WTC11 (cell line): ENCODE data around the gene NEMP1. TPM values are rescaled to one million over a fixed set of nuclear protein-coding genes. Genes with fewer than 3 reads are reported as not detected.
A peak's percentile ranks its signal among the peaks of the same experiment; 100 is the strongest.

Experiments
- ATAC-seq: fragments of 200-7000 bp; cut with Tn5 transposase; 2 replicates; pipeline ENCODE4 v1.10.0; 2021; ENCODE audit warnings: mild to moderate bottlenecking, moderate library complexity
- CTCF ChIA-PET: fragments of 300-600 bp; sonication (Branson Sonifier 250); formaldehyde crosslinking; loops from one replicate; lab custom pipeline; 2021; ENCODE audit warnings: antibody characterized with exemption; lab: Charles Lee
- POLR2A ChIA-PET: fragments of 350-600 bp; sonication (Branson Sonifier 250); formaldehyde crosslinking; loops from one replicate; lab custom pipeline; 2021; ENCODE audit warnings: antibody characterized with exemption; lab: Charles Lee
- DNase-seq: peaks from one replicate; pipeline ENCODE4 v3.0.0; 2021; ENCODE audit warnings: low spot score
- H3K27ac Mint-ChIP-seq: 2 replicates; pipeline ENCODE4 v1.8.0; 2021; ENCODE audit warnings: mixed read lengths
- H3K27me3 Mint-ChIP-seq: 2 replicates; pipeline ENCODE4 v1.8.0; 2021; ENCODE audit warnings: low read depth, mild to moderate bottlenecking, moderate library complexity, mixed read lengths
- H3K36me3 Mint-ChIP-seq: 2 replicates; pipeline ENCODE4 v1.8.0; 2021; ENCODE audit warnings: mixed read lengths
- H3K4me1 Mint-ChIP-seq: 2 replicates; pipeline ENCODE4 v1.8.0; 2022; ENCODE audit warnings: mixed read lengths
- H3K4me3 Mint-ChIP-seq: 2 replicates; pipeline ENCODE4 v1.8.0; 2021; ENCODE audit warnings: mild to moderate bottlenecking, moderate library complexity, mixed read lengths
- H3K9me3 Mint-ChIP-seq: 2 replicates; pipeline ENCODE4 v1.8.0; 2021; ENCODE audit warnings: mixed read lengths
- ATF1 ChIP-seq: sonication (generic); formaldehyde crosslinking; IDR thresholded peaks from 2 replicates; pipeline ENCODE4 v1.8.1; 2023; ENCODE audit warnings: mild to moderate bottlenecking, moderate library complexity, missing genetic modification reagents
- CBFB ChIP-seq: sonication (generic); formaldehyde crosslinking; IDR thresholded peaks from 2 replicates; pipeline ENCODE4 v1.8.1; 2022; ENCODE audit warnings: mild to moderate bottlenecking, low read depth, missing genetic modification reagents
- CREB1 ChIP-seq: sonication (generic); formaldehyde crosslinking; IDR thresholded peaks from 2 replicates; pipeline ENCODE4 v1.8.0; 2023; ENCODE audit warnings: mild to moderate bottlenecking, missing genetic modification reagents
- CREM ChIP-seq: sonication (generic); formaldehyde crosslinking; IDR thresholded peaks from 2 replicates; pipeline ENCODE4 v1.8.1; 2022; ENCODE audit warnings: mild to moderate bottlenecking, missing genetic modification reagents, moderate library complexity
- IRF2 ChIP-seq: sonication (generic); formaldehyde crosslinking; IDR thresholded peaks from 2 replicates; pipeline ENCODE4 v1.8.0; 2022; ENCODE audit warnings: low read depth, missing genetic modification reagents, borderline replicate concordance
- JUN ChIP-seq: sonication (generic); formaldehyde crosslinking; IDR thresholded peaks from 2 replicates; pipeline ENCODE4 v1.8.0; 2023; ENCODE audit warnings: mild to moderate bottlenecking, missing genetic modification reagents
- NFE2L1 ChIP-seq: sonication (generic); formaldehyde crosslinking; IDR thresholded peaks from 2 replicates; pipeline ENCODE4 v1.8.1; 2023; ENCODE audit warnings: missing genetic modification reagents
- NFYB ChIP-seq: sonication (generic); formaldehyde crosslinking; conservative IDR thresholded peaks from 2 replicates; pipeline ENCODE4 v1.8.0; 2022; ENCODE audit warnings: low read depth, missing genetic modification reagents
- SMAD4 ChIP-seq: sonication (generic); formaldehyde crosslinking; IDR thresholded peaks from 2 replicates; pipeline ENCODE4 v1.8.0; 2022; ENCODE audit warnings: mild to moderate bottlenecking, missing genetic modification reagents
- total RNA-seq: library from RNA; stranded (reverse); gene quantifications from 3 replicates; pipeline ENCODE4 v1.2.3, GENCODE V29; 2021
- TF ChIP-seq, protein P1 (sequence below): sonication (generic); formaldehyde crosslinking; IDR thresholded peaks from 2 replicates; pipeline ENCODE4 v1.8.1; 2022; ENCODE audit warnings: low read depth, missing genetic modification reagents, borderline replicate concordance
- TF ChIP-seq, protein P2 (sequence below): fragments of 200-600 bp; IDR thresholded peaks from 2 replicates; pipeline ENCODE4 v1.8.0; 2022; ENCODE audit warnings: antibody characterized with exemption
- TF ChIP-seq, protein P3 (sequence below): sonication (generic); formaldehyde crosslinking; IDR thresholded peaks from 2 replicates; pipeline ENCODE4 v1.8.1; 2023; ENCODE audit warnings: mild to moderate bottlenecking, moderate library complexity, missing genetic modification reagents
- TF ChIP-seq, protein P4 (sequence below): sonication (generic); formaldehyde crosslinking; IDR thresholded peaks from 2 replicates; pipeline ENCODE4 v1.8.1; 2022; ENCODE audit warnings: mild to moderate bottlenecking, moderate library complexity, missing genetic modification reagents
- TF ChIP-seq, protein P5 (sequence below): sonication (generic); formaldehyde crosslinking; IDR thresholded peaks from 2 replicates; pipeline ENCODE4 v1.8.0; 2022; ENCODE audit warnings: missing genetic modification reagents
- TF ChIP-seq, protein P6 (sequence below): sonication (generic); formaldehyde crosslinking; IDR thresholded peaks from 2 replicates; pipeline ENCODE4 v1.8.1; 2023; ENCODE audit warnings: mild to moderate bottlenecking, missing genetic modification reagents, moderate library complexity
- TF ChIP-seq, protein P7 (sequence below): sonication (generic); formaldehyde crosslinking; IDR thresholded peaks from 2 replicates; pipeline ENCODE4 v1.8.1; 2022; ENCODE audit warnings: mild to moderate bottlenecking, missing genetic modification reagents, moderate library complexity, borderline replicate concordance

The NEMP1 gene
- total RNA-seq, 1 experiment from 2014 or later, result 41.9 TPM

DNA sequence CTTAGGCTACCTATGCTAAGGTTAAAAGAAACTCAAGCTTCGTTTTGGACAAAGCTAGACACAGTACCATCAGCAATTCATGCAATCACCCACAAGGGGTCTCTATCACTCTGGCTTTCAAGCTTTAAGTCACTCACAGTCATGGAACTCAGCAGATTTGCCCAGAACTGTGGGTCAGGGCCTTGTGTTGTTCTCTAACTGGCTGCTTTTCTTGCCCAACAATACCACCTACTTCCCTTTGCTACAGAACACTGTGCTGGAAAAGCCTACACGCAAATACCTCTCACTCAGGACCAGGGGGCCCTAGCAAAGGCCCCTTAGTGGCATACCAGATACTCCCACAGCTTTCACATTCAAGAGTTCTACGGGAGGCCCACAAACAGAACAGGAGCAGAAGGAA, 9.1 kb downstream of the NEMP1 start:
- POLR2A ChIA-PET, result interaction anchor here (0.6 to 2.6 kb wide), 6 partner anchors 9 to 64 kb away, joined by 3 to 32 read pairs (median 4); partner anchors contain the start of genes NEMP1 and STAT6
- no peaks in the 10 kb centered on the region for H3K27me3 Mint-ChIP-seq
- H3K4me1 Mint-ChIP-seq, result no peaks in the 10 kb centered on the region
- no peak overlapping the region for H3K4me3 Mint-ChIP-seq
- peak overlapping the region; percentile 34 for H3K27ac Mint-ChIP-seq
- no peaks in the 10 kb centered on the region for H3K9me3 Mint-ChIP-seq
- ATAC-seq, result peak; percentile 99
- TF ChIP-seq, protein P1, sequence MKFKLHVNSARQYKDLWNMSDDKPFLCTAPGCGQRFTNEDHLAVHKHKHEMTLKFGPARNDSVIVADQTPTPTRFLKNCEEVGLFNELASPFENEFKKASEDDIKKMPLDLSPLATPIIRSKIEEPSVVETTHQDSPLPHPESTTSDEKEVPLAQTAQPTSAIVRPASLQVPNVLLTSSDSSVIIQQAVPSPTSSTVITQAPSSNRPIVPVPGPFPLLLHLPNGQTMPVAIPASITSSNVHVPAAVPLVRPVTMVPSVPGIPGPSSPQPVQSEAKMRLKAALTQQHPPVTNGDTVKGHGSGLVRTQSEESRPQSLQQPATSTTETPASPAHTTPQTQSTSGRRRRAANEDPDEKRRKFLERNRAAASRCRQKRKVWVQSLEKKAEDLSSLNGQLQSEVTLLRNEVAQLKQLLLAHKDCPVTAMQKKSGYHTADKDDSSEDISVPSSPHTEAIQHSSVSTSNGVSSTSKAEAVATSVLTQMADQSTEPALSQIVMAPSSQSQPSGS, result no peak
- TF ChIP-seq, protein P2, sequence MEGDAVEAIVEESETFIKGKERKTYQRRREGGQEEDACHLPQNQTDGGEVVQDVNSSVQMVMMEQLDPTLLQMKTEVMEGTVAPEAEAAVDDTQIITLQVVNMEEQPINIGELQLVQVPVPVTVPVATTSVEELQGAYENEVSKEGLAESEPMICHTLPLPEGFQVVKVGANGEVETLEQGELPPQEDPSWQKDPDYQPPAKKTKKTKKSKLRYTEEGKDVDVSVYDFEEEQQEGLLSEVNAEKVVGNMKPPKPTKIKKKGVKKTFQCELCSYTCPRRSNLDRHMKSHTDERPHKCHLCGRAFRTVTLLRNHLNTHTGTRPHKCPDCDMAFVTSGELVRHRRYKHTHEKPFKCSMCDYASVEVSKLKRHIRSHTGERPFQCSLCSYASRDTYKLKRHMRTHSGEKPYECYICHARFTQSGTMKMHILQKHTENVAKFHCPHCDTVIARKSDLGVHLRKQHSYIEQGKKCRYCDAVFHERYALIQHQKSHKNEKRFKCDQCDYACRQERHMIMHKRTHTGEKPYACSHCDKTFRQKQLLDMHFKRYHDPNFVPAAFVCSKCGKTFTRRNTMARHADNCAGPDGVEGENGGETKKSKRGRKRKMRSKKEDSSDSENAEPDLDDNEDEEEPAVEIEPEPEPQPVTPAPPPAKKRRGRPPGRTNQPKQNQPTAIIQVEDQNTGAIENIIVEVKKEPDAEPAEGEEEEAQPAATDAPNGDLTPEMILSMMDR, result peak; percentile 64
- TF ChIP-seq, protein P3, sequence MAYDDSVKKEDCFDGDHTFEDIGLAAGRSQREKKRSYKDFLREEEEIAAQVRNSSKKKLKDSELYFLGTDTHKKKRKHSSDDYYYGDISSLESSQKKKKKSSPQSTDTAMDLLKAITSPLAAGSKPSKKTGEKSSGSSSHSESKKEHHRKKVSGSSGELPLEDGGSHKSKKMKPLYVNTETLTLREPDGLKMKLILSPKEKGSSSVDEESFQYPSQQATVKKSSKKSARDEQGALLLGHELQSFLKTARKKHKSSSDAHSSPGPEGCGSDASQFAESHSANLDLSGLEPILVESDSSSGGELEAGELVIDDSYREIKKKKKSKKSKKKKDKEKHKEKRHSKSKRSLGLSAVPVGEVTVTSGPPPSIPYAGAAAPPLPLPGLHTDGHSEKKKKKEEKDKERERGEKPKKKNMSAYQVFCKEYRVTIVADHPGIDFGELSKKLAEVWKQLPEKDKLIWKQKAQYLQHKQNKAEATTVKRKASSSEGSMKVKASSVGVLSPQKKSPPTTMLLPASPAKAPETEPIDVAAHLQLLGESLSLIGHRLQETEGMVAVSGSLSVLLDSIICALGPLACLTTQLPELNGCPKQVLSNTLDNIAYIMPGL (CRISPR knock-in tag), result no peak
- TF ChIP-seq, all 79 proteins: peak for 1
- CTCF ChIA-PET, result interaction anchor here (0.6 to 7.7 kb wide), 42 partner anchors 9 to 433 kb away, joined by 3 to 270 read pairs (median 4); partner anchors contain the start of genes HSD17B6, LRP1, MYO1A and NAB2
- DNase-seq, result peak; percentile 50
- peaks cover 64% of the 10 kb centered on the region for H3K36me3 Mint-ChIP-seq

DNA sequence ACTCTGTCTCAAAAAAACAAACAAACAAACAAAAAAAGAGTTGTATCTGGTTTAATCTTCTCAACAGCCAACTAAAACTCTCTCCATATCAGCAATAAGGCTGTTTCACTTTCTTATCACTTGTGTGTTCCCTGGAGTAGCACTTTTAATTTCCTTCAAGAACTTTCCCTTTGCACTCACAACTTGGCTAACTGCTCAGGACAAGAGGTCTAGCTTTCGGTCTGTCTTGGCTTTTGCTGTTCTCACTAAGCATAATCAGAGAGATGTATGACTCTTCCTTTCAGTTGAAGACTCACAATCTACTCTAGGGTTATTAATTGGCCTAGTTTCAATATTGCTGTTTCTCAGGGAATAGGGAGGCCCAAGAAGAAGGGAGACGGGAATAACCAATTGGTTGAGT, 12.3 kb downstream of the NEMP1 start:
- DNase-seq, result no peak

More for the DNA sequence above, 12.3 kb downstream of the NEMP1 start:
- ATAC-seq, result no peak
- Mint-ChIP-seq H3K4me1 (no peaks in the 10 kb centered on the region), H3K27ac (peak overlapping the region; percentile 22; the same call in 1 of the 2 replicates), H3K4me3 (no peak overlapping the region), H3K27me3 (no peaks in the 10 kb centered on the region), H3K36me3 (peaks cover 73% of the 10 kb centered on the region), H3K9me3 (no peaks in the 10 kb centered on the region)
- TF ChIP-seq, protein P4, sequence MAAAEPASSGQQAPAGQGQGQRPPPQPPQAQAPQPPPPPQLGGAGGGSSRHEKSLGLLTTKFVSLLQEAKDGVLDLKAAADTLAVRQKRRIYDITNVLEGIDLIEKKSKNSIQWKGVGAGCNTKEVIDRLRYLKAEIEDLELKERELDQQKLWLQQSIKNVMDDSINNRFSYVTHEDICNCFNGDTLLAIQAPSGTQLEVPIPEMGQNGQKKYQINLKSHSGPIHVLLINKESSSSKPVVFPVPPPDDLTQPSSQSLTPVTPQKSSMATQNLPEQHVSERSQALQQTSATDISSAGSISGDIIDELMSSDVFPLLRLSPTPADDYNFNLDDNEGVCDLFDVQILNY, result no peak
- no peak for TF ChIP-seq NFYB (CRISPR knock-in tag)
- no peak for TF ChIP-seq NFE2L1 (CRISPR knock-in tag)
- TF ChIP-seq CREM (CRISPR knock-in tag), result no peak
- TF ChIP-seq, protein P5, sequence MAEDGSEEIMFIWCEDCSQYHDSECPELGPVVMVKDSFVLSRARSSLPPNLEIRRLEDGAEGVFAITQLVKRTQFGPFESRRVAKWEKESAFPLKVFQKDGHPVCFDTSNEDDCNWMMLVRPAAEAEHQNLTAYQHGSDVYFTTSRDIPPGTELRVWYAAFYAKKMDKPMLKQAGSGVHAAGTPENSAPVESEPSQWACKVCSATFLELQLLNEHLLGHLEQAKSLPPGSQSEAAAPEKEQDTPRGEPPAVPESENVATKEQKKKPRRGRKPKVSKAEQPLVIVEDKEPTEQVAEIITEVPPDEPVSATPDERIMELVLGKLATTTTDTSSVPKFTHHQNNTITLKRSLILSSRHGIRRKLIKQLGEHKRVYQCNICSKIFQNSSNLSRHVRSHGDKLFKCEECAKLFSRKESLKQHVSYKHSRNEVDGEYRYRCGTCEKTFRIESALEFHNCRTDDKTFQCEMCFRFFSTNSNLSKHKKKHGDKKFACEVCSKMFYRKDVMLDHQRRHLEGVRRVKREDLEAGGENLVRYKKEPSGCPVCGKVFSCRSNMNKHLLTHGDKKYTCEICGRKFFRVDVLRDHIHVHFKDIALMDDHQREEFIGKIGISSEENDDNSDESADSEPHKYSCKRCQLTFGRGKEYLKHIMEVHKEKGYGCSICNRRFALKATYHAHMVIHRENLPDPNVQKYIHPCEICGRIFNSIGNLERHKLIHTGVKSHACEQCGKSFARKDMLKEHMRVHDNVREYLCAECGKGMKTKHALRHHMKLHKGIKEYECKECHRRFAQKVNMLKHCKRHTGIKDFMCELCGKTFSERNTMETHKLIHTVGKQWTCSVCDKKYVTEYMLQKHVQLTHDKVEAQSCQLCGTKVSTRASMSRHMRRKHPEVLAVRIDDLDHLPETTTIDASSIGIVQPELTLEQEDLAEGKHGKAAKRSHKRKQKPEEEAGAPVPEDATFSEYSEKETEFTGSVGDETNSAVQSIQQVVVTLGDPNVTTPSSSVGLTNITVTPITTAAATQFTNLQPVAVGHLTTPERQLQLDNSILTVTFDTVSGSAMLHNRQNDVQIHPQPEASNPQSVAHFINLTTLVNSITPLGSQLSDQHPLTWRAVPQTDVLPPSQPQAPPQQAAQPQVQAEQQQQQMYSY (CRISPR knock-in tag), result no peak
- TF ChIP-seq CREB1 (CRISPR knock-in tag), result no peak
- TF ChIP-seq SMAD4, result no peak
- TF ChIP-seq, protein P6, sequence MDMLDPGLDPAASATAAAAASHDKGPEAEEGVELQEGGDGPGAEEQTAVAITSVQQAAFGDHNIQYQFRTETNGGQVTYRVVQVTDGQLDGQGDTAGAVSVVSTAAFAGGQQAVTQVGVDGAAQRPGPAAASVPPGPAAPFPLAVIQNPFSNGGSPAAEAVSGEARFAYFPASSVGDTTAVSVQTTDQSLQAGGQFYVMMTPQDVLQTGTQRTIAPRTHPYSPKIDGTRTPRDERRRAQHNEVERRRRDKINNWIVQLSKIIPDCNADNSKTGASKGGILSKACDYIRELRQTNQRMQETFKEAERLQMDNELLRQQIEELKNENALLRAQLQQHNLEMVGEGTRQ (CRISPR knock-in tag), result no peak
- no peak for TF ChIP-seq JUN (CRISPR knock-in tag)
- no peak for TF ChIP-seq IRF2
- no peak for TF ChIP-seq CBFB (CRISPR knock-in tag)
- TF ChIP-seq, protein P2, result no peak
- TF ChIP-seq, protein P7, sequence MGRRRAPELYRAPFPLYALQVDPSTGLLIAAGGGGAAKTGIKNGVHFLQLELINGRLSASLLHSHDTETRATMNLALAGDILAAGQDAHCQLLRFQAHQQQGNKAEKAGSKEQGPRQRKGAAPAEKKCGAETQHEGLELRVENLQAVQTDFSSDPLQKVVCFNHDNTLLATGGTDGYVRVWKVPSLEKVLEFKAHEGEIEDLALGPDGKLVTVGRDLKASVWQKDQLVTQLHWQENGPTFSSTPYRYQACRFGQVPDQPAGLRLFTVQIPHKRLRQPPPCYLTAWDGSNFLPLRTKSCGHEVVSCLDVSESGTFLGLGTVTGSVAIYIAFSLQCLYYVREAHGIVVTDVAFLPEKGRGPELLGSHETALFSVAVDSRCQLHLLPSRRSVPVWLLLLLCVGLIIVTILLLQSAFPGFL (CRISPR knock-in tag), result no peak
- TF ChIP-seq ATF1 (CRISPR knock-in tag), result no peak
- CTCF ChIA-PET, result interaction anchor here (0.5 to 2.8 kb wide), 5 partner anchors 27 to 147 kb away, joined by 3 to 15 read pairs (median 5); no protein-coding TSS in a partner anchor
- POLR2A ChIA-PET, result no interaction called here
